SU-DHL-6 (cell line): Measurements from ENCODE around the gene MDM2.

Experiments
- H2AFZ ChIP-seq: fragments of 200-600 bp; sonication (generic); 2 replicates; pipeline ENCODE4 v1.6.1; 2014; ENCODE audit warnings: low read depth, mild to moderate bottlenecking, moderate library complexity, mixed read lengths, antibody characterized with exemption, low read length; ENCODE audit not compliant: severe bottlenecking
- H3F3A ChIP-seq: fragments of 200-600 bp; shearing (Covaris generic); 2 replicates; pipeline ENCODE4 v1.6.0; 2016; ENCODE audit warnings: antibody characterized with exemption, mild to moderate bottlenecking; ENCODE audit not compliant: insufficient read depth
- H3K27ac ChIP-seq: fragments of 200-600 bp; sonication (generic); 2 replicates; pipeline ENCODE4 v1.5.1; 2016; ENCODE audit warnings: low read depth, mild to moderate bottlenecking, low read length, moderate library complexity, mixed read lengths
- H3K27me3 ChIP-seq: fragments of 200-600 bp; sonication (generic), shearing (Covaris generic); 2 replicates; pipeline ENCODE4 v1.6.0; 2014; ENCODE audit warnings: mild to moderate bottlenecking, low read length
- H3K36me3 ChIP-seq: fragments of 200-600 bp; sonication (generic); 2 replicates; pipeline ENCODE4 v1.6.1; 2014; ENCODE audit warnings: mild to moderate bottlenecking, low read length, mixed read lengths
- H3K4me2 ChIP-seq: fragments of 300-600, 200-600 bp; shearing (Covaris generic), sonication (generic); 2 replicates; pipeline ENCODE4 v1.6.0; 2014; ENCODE audit warnings: low read length, low read depth, mild to moderate bottlenecking; ENCODE audit not compliant: poor library complexity, severe bottlenecking
- H3K4me3 ChIP-seq: fragments of 200-600 bp; sonication (generic); 2 replicates; pipeline ENCODE4 v1.5.1; 2014; ENCODE audit warnings: antibody characterized with exemption, low read length, mild to moderate bottlenecking, mixed read lengths; ENCODE audit not compliant: insufficient read depth, poor library complexity, severe bottlenecking
- H3K79me2 ChIP-seq: fragments of 200-600 bp; sonication (generic); 2 replicates; pipeline ENCODE4 v1.6.1; 2014; ENCODE audit warnings: mild to moderate bottlenecking, low read length, moderate library complexity; ENCODE audit not compliant: insufficient read depth
- H3K9ac ChIP-seq: fragments of 200-600 bp; sonication (generic); 2 replicates; pipeline ENCODE4 v1.7.0; 2014; ENCODE audit warnings: mild to moderate bottlenecking, low read length
- H3K9me2 ChIP-seq: fragments of 200-600 bp; sonication (generic); replicated peaks from 2 replicates; pipeline ENCODE4 v1.6.1; 2014; ENCODE audit warnings: low read length; ENCODE audit not compliant: insufficient read depth
- H3K9me3 ChIP-seq: fragments of 200-600 bp; sonication (generic); 2 replicates; pipeline ENCODE4 v1.6.1; 2014; ENCODE audit warnings: low read length, mixed read lengths; ENCODE audit not compliant: insufficient read depth
- H4K20me1 ChIP-seq: fragments of 200-600 bp; sonication (generic); 2 replicates; pipeline ENCODE4 v1.6.1; 2014; ENCODE audit warnings: low read depth, mild to moderate bottlenecking, antibody characterized with exemption, low read length, moderate library complexity, mixed read lengths
- EZH2phosphoT487 ChIP-seq: fragments of 200-600 bp; sonication (generic), shearing (Covaris generic); conservative IDR thresholded peaks from 2 replicates; pipeline ENCODE4 v1.6.1; 2018; ENCODE audit warnings: mild to moderate bottlenecking, antibody characterized with exemption, low read length, moderate library complexity, mixed read lengths
- TF ChIP-seq, protein P1 (sequence below): fragments of 200-600 bp; sonication (generic); IDR thresholded peaks from one replicate; pipeline ENCODE4 v1.5.1; 2017; ENCODE audit warnings: antibody characterized with exemption, mild to moderate bottlenecking, low read length, moderate library complexity; ENCODE audit not compliant: insufficient read depth, poor library complexity, severe bottlenecking

MDM2 gene

DNA sequence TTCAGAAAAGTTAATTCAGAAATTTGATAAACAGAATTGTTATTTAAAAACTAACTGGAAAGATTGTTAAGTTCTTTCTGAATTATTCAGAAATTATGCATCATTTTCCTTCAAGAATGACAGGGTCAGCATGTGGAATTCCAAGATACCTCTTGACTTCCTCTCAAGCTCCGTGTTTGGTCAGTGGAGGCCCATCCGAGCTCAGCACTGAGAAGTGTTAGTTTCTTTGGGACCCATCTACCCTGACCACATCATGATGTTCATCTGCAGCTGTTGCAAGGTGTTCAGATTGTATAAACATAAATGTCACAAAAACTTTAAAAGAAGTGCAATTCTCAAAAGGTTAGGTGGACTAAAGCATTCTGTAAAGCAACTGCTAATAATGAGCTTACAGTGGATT lies 33.7 kb downstream of the MDM2 start:
- Histone ChIP-seq H3K27me3 (no peaks in the 10 kb centered on the region), H2AFZ (no peak overlapping the region), H3K9ac (no peak overlapping the region), H3K4me2 (no peak overlapping the region), H3K79me2 (peaks cover 6% of the 10 kb centered on the region; the same call in 1 of the 2 replicates), H4K20me1 (0 out of 2 replicates have a peak, but pooled peaks cover 9% of the 10 kb centered on the region), H3K9me2 (no peaks in the 10 kb centered on the region), H3K27ac (no peak overlapping the region), H3K9me3 (no peaks in the 10 kb centered on the region), H3K36me3 (peaks cover 56% of the 10 kb centered on the region), H3K4me3 (no peak overlapping the region), H3F3A (peaks cover 43% of the 10 kb centered on the region; the same call in 1 of the 2 replicates)
- no peak for TF ChIP-seq EZH2phosphoT487
- TF ChIP-seq, protein P1, sequence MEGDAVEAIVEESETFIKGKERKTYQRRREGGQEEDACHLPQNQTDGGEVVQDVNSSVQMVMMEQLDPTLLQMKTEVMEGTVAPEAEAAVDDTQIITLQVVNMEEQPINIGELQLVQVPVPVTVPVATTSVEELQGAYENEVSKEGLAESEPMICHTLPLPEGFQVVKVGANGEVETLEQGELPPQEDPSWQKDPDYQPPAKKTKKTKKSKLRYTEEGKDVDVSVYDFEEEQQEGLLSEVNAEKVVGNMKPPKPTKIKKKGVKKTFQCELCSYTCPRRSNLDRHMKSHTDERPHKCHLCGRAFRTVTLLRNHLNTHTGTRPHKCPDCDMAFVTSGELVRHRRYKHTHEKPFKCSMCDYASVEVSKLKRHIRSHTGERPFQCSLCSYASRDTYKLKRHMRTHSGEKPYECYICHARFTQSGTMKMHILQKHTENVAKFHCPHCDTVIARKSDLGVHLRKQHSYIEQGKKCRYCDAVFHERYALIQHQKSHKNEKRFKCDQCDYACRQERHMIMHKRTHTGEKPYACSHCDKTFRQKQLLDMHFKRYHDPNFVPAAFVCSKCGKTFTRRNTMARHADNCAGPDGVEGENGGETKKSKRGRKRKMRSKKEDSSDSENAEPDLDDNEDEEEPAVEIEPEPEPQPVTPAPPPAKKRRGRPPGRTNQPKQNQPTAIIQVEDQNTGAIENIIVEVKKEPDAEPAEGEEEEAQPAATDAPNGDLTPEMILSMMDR = no peak

GRCh38 chr12:68842123-68842522 lies 34.1 kb downstream of the MDM2 start:
- Histone ChIP-seq H3K27me3 (no peaks in the 10 kb centered on the region), H3F3A (peaks cover 45% of the 10 kb centered on the region; the same call in 1 of the 2 replicates), H3K36me3 (peaks cover 54% of the 10 kb centered on the region), H3K9me3 (no peaks in the 10 kb centered on the region), H3K27ac (no peak overlapping the region), H3K9me2 (no peaks in the 10 kb centered on the region), H3K9ac (no peak overlapping the region), H3K4me3 (no peak overlapping the region), H3K79me2 (peaks cover 6% of the 10 kb centered on the region; the same call in 1 of the 2 replicates), H4K20me1 (0 out of 2 replicates have a peak, but pooled peaks cover 9% of the 10 kb centered on the region), H2AFZ (no peak overlapping the region), H3K4me2 (no peak overlapping the region)
- TF ChIP-seq, protein P1 = no peak
- no peak for TF ChIP-seq EZH2phosphoT487

GRCh38 chr12:68842784-68843567 lies 35.0 kb downstream of the MDM2 start:
- Histone ChIP-seq H3K36me3 (peaks cover 47% of the 10 kb centered on the region), H3K9ac (no peak overlapping the region), H3K9me3 (no peaks in the 10 kb centered on the region), H3K4me2 (no peak overlapping the region), H3K9me2 (no peaks in the 10 kb centered on the region), H3K4me3 (no peak overlapping the region), H3K27me3 (no peaks in the 10 kb centered on the region), H4K20me1 (0 out of 2 replicates have a peak, but pooled peaks cover 9% of the 10 kb centered on the region), H3F3A (peaks cover 45% of the 10 kb centered on the region; the same call in 1 of the 2 replicates), H3K79me2 (peaks cover 6% of the 10 kb centered on the region; the same call in 1 of the 2 replicates), H3K27ac (no peak overlapping the region), H2AFZ (no peak overlapping the region)
- no peak for TF ChIP-seq EZH2phosphoT487
- TF ChIP-seq, protein P1 = no peak
